DMS53 treated with DMSO at 0.1 percent for 48 hours (cell line): ENCODE data around the gene NEMP2.

Experiments used
- DNase-seq: peaks from one replicate; lab custom pipeline; 2025; ENCODE audit not compliant: unreplicated experiment; lab: John Stamatoyannopoulos, UW

Gene NEMP2

GRCh38 chr2:190561094-190561493, 26.6 kb upstream of the NEMP2 start:
- no peak for DNase-seq

- no peak for DNase-seq
These were observed 20.0 kb upstream of the NEMP2 start for GRCh38 chr2:190554357-190555006.

- DNase-seq: no peak
These were observed 18.7 kb upstream of the NEMP2 start for GRCh38 chr2:190553254-190553653.

DNA sequence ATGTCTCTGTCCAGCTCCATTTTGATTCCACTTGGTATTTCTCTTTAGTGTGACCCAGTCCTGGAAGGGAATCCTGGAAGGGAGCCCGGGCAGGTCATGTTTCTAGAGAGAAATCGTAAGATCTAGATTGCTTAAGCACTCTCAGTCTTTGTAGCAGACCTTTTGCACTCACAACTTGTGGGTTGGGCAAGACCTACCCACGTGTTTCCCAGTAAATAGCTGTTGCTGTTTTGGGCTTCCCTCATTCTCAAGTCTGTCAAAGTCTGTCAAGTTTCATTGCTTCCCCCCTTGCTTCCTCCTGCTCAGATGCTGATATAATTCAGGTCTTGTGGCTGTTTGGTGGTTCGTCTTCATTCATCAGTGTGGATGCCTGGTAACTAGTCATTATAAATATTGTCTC, 17.4 kb upstream of the NEMP2 start:
- DNase-seq: no peak

GRCh38 chr2:190550137-190550536, 15.6 kb upstream of the NEMP2 start:
- DNase-seq: no peak

DNA sequence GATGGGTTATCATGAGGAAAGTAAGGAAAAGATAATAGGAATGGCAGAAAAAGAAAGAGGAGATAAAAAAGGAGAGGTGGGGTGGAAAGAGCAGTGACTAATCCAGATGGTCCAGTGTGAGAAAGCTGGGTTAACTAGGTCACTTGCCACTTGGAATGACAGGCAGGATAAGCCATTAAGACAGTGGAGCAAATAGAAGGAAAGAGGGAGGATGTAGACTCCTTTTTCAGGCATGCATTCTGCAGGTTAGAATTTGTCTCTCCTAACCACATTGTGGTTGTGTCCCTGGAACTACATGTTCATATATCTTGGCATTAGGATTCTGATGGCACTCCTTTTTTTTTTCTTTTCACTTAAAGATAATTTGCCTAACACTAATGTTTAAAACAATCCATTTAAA, 13.4 kb upstream of the NEMP2 start:
- no peak for DNase-seq

DNA sequence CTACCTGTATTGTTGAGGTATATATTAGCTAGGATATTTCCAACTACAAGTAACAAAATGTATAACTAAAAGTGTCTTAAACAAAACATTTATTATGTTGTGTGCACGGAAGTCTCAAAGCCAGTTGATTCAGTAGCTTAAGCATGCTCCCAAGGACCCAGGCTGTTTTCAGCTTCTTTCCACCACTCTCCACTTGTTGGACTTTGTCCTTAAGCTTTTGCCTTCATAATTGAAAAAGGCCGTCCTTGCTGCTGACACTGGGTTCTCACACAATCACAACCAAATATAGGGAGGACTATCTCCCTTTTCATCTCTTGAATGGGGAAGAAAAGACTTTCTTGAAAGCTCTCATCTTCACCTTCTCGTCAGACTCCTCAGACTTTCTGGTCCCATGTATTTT, 12.2 kb upstream of the NEMP2 start:
- no peak for DNase-seq

- DNase-seq: no peak
These were observed 11.2 kb upstream of the NEMP2 start for GRCh38 chr2:190545555-190546385.

- DNase-seq: no peak
These were observed 10.6 kb upstream of the NEMP2 start for GRCh38 chr2:190545093-190545492.

DNA sequence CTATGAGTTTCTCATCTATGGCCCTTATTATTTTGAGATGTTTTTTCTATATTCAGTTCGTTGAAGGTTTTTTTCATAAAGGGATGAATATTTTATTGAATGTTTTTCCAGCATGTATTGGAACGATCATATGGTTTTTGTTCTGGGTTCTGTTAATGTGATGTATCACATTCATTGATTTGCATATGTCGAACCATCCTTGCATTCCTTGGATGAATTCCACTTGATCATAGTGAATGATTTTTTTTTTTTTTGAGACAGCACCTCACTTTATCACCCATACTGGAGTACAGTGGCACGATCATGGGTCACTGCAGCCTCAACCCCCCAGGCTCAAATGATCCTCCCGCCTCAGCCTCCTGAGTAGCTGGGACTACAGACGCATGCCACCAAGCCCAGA, 5.5 kb upstream of the NEMP2 start:
- DNase-seq: no peak

- no peak for DNase-seq
These were observed 3.7 kb upstream of the NEMP2 start for GRCh38 chr2:190538201-190538600.

DNA sequence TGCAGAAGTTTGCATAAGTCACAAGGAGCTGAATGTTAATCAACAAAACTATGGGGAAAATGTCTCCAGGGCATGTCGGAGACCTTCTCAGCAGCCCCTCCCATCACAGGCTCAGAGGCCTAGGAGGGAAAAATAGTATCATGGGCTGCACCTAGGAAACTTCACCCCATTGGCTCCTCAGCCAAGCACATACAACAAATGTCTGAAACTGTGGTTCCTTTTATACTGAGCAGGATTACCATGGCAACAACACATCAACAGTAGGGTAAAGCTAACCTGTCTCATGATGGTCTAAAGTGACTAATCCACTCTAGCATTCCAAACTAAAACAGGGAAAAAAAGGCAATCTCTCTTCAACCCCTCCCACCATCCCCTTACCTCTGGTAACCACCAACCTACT, 3.2 kb upstream of the NEMP2 start:
- DNase-seq: no peak

DNA sequence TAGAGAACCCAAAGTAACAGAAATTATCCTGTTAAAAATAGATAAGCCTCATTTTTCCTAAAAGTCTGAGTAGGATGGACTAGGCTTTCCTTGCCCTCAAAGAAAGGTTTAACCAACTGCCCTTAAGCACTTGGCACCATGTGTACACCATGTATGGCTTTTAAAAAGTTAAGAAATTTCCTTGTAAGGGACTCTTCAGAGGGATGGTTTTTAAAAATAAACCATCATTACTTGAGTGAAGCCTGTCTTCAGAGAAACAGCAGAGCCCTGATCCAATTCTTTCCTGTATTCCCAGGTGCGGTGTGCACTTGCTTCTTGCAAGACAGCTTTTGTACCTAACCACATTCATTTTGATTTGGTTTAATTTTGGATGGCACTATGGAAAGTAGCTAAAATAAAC, 1.1 kb upstream of the NEMP2 start:
- no peak for DNase-seq

DNA sequence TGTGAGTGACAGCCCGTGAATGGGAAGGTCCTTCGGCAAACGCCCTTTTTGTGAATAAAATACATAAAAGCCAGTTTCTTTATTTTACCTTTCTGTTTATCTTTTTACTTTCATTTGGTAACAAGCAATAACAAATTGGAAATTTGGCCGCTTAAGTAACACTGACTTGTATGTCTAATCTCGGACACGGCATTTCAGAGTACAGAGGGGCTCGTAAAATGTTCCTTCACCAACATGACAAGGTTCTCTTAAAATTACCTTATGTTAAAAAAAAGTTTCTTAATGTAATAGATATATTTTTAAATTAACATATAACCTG, 558 bp upstream of the NEMP2 start:
- DNase-seq: no peak

GRCh38 chr2:190533968-190534309, 583 bp downstream of the NEMP2 start:
- DNase-seq: no peak

DNA sequence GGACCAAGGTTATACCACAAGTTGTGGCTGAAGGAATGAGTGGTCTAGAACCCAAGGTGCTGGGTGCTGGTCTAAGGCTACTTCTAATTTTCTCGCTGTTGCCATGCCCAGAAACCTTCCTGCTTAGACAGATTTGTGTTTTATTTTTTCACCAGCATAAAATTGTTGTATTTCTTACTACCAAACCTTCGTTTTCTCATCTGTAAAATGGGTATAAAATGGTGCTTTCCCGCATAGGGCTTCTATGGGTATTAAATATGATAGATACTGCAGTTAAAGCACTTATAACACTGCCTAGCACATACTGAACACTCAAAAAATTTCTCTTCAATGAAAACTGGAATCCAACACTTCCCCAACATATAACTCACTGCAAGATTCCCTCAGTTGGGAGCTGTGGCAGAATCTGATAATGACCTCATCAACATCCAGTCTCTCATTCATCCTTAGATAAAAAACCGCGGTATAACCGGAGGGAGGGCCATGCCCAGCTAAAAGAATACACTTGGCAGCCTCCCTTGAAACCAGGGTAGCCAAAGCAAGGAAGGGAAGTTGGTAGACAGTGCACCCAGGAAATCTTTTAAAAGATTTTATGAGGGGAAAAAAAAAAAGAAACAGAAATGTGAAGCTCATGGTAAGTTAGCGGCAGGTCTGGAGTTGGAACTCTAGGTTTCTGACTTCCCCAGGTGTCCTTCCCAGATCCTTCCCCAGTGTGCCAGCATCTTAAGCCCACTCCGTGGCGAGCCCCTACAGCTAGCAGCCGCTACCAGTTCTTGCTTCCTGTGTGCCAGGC, 1.2 kb downstream of the NEMP2 start:
- DNase-seq: no peak

DNA sequence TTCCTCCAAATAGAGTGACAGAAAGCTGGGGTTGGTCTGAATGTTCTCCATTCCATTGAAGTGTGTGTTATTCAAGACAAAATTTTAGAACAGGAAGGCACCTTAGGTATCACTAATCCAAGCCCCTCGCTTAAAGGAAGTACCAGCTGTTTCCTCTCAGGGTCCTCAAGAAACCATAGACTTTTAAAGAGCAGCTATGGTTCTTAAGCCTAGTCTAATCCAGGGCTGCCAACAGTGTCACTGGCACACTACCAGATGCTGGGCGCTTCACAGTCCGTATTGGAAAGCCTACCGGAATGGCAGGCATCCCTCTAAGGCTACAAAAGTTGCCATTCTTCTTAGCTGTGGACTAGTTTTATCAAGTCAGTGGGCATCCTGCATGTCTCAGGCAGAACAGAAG, 1.9 kb downstream of the NEMP2 start:
- DNase-seq: no peak

DNA sequence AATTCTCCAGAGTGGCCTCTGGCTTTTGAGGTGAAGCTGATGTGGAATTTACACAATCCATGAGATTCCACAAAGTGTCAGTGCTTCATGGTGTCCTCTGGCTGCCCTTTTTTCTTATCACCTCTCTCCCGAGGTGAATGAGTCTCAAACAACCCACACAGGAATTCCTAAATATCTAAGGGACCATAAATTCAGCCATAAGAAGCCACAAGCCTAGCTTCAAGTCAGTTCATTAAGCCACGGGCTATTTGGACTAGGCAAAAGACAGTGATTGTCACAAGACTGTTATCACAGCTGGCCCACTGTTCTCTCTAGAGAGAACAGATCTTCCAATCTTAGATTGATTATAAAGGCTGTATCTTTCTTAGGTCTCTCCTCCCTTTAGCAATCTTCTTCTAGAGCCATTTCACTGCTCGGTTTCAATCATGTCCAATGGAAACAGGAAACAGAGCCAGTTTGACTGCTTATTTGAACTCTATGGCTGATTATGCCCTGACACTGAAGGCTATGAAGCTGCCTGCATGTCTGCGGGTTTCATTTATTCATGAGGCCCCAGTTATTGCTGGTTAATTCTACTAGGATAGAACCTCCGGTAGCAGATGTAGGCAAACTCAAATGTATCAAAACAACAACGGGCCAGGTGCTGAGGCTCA, 4.1 kb downstream of the NEMP2 start:
- no peak for DNase-seq

DNA sequence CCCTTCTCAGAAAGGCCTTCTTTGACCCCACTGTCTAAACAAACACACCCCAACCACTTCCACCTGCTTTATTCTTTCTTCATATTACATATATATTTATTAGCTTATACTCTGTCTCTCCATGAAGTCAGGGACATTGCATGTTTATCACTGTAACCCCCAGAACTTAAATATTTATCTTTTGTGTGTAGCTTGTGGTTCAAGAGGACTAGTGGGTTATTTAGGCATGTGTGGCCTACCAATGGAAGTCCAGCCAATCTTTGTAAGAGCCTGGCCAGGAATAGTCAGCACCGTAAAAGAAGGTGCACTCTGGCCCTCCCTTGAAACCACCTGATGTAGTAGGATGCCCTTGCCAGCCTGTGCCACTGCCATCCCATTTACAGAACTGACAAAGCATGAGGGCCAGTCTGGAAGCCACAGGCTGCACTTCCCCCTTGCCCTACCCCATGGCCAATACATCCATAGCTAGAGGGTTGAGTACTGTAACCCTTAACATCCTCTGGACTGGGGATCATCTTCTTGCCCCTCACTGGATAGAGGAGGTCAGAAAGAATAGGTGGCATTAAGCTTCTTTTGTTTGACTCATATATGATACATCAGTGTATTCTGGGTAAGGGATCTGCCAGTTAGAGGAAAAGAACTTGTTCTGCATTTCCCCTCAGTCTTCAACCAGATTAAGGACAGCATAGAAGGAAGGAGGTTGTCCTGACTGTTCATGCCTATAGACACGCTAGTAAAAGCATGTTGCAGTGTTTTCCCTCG, 4.9 kb downstream of the NEMP2 start:
- DNase-seq: no peak

DNA sequence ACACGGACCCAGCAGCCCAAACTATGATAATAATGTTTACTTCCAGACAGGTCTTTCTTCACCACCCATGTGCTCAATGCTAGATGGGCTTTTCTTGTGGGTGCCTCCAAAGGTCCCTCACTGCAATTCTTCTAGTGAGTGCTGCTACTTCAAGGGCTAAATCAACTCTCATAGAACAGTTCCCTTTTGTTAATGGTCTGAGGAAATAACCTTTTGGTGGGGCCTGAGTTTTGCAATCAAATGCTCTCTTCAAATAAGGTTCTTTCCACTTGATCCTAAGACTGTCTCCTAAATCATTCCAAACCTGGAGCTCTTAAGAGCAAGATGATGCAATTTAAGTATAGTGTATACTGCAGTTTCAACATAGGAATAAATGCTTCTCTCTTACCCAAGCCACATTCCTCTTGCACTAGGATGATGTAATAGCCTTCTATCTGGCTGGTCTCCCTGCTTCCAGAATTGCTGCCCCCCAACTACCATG, 6.0 kb downstream of the NEMP2 start:
- DNase-seq: no peak

GRCh38 chr2:190527918-190528317, 6.6 kb downstream of the NEMP2 start:
- DNase-seq: no peak
